GM23248 (cell line): ENCODE data around the gene CEP57. TPM values are rescaled to one million over a fixed set of nuclear protein-coding genes. Genes with fewer than 3 reads are reported as not detected.
"Not testable (repeated sequence)": the region's sequence is repeated elsewhere in the genome, so short reads cannot be mapped to it uniquely, and the experiment has no call there.

Source experiments
- DNase-seq: peaks from one replicate; pipeline ENCODE4 v3.0.0-alpha.2; 2015
- H2AFZ ChIP-seq: fragments of 200-600 bp; sonication (generic); 2 replicates; pipeline ENCODE4 v1.6.1; 2016; ENCODE audit warnings: antibody characterized with exemption
- H3F3A ChIP-seq: fragments of 200-600 bp; sonication (generic); 2 replicates; pipeline ENCODE4 v1.6.1; 2016; ENCODE audit warnings: mild to moderate bottlenecking, antibody characterized with exemption, mixed run types; ENCODE audit not compliant: insufficient read depth
- H3K27ac ChIP-seq: fragments of 200-600 bp; sonication (generic); 2 replicates; pipeline ENCODE4 v1.5.1; 2016; ENCODE audit warnings: mild to moderate bottlenecking
- H3K27me3 ChIP-seq: fragments of 200-600 bp; sonication (generic); replicated peaks from 2 replicates; pipeline ENCODE4 v1.6.1; 2016; ENCODE audit warnings: mild to moderate bottlenecking; ENCODE audit not compliant: insufficient read depth
- H3K36me3 ChIP-seq: fragments of 200-600 bp; sonication (generic); 2 replicates; pipeline ENCODE4 v1.6.1; 2016; ENCODE audit warnings: low read depth, mild to moderate bottlenecking
- H3K4me1 ChIP-seq: fragments of 200-600 bp; sonication (generic); 2 replicates; pipeline ENCODE4 v1.6.1; 2016; ENCODE audit warnings: mild to moderate bottlenecking; ENCODE audit not compliant: insufficient read depth
- H3K4me2 ChIP-seq: fragments of 200-600 bp; sonication (generic); one replicate; pipeline ENCODE4 v1.6.1; 2016; ENCODE audit warnings: mild to moderate bottlenecking; ENCODE audit not compliant: unreplicated experiment
- H3K4me3 ChIP-seq: fragments of 200-600 bp; sonication (generic); 2 replicates; pipeline ENCODE4 v1.5.1; 2016; ENCODE audit warnings: mild to moderate bottlenecking
- H3K79me2 ChIP-seq: fragments of 200-600 bp; sonication (generic); 2 replicates; pipeline ENCODE4 v1.6.1; 2016; ENCODE audit warnings: mild to moderate bottlenecking; ENCODE audit not compliant: insufficient read depth
- H3K9ac ChIP-seq: fragments of 200-600 bp; sonication (generic); 2 replicates; pipeline ENCODE4 v1.6.1; 2016; ENCODE audit warnings: mild to moderate bottlenecking
- H3K9me2 ChIP-seq: fragments of 200-600 bp; sonication (generic); 2 replicates; pipeline ENCODE4 v1.6.1; 2016; ENCODE audit warnings: mixed run types, mild to moderate bottlenecking, moderate library complexity; ENCODE audit not compliant: insufficient read depth
- H3K9me3 ChIP-seq: fragments of 200-600 bp; sonication (generic); one replicate; pipeline ENCODE4 v1.6.1; 2017; ENCODE audit warnings: low read depth
- H4K20me1 ChIP-seq: fragments of 200-600 bp; sonication (generic); 2 replicates; pipeline ENCODE4 v1.6.0; 2016; ENCODE audit not compliant: insufficient read depth
- EZH2 ChIP-seq: fragments of 200-600 bp; sonication (generic); IDR thresholded peaks from 2 replicates; pipeline ENCODE4 v1.6.1; 2018; ENCODE audit warnings: antibody characterized with exemption, mild to moderate bottlenecking; ENCODE audit not compliant: insufficient read depth, poor library complexity, severe bottlenecking
- EZH2phosphoT487 ChIP-seq: fragments of 200-600 bp; sonication (generic); IDR thresholded peaks from 2 replicates; pipeline ENCODE4 v1.6.1; 2018; ENCODE audit warnings: antibody characterized with exemption, moderate library complexity, mild to moderate bottlenecking, low read depth; ENCODE audit not compliant: insufficient read depth
- WGBS, 2 experiments: methylation state at CpG; one replicate each; pipeline ENCODE4 v1.1.6; 2015 to 2017; ENCODE audit warnings: low lambda C conversion rate in 2 of 2, low coverage in 1 of 2; ENCODE audit errors: missing lambda C conversion rate in 2 of 2; 5-methylcytosine and 5-hydroxymethylcytosine counted together
- in situ Hi-C: fragments of 300-500 bp; cut with MboI; formaldehyde crosslinking; loops from 2 replicates; pipeline ENCODE4 v1.15.0; 2020
- polyA plus RNA-seq: library from polyadenylated mRNA; unstranded; fragments of >200 nt; fragmentation: Nextera tagmentation; extraction: Ambion mirVana; gene quantifications from 2 replicates; pipeline ENCODE4 v1.2.1, GENCODE V29; 2016
- total RNA-seq: library from RNA; depleted of rRNA; stranded (reverse); fragments of >200 nt; shearing (Covaris generic); gene quantifications from 2 replicates; pipeline ENCODE4 v1.2.3, GENCODE V29; 2014

Gene CEP57
- total and polyA plus RNA-seq, 2 experiments from 2014 or later = 36.5 to 41.1 TPM

DNA sequence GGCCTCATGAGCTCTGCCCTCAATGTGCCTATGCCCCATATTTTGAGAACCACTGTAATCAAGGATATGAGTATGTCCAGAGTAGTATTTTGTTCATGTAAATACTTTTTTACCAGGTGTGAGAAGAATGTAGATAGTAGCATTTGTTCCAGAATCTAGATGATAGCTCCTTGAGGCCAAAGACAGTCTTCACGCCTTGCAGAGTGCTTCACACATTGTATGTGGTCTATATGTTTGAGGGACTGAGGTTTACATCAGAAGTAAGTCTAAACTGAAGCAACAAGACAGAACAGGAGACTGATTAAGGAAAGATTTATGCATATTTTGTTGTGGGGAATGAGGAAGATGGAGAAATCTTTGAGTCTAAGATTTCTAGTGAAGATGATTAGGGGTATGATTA lies 12.5 kb downstream of the CEP57 start:
- Histone ChIP-seq H3K27me3 (no peaks in the 10 kb centered on the region), H3K36me3 (peaks cover 14% of the 10 kb centered on the region), H3K9me2 (no peaks in the 10 kb centered on the region), H3K4me2 (no peak overlapping the region), H4K20me1 (no peaks in the 10 kb centered on the region), H3K9me3 (no peaks in the 10 kb centered on the region), H3K27ac (no peak overlapping the region), H3K4me1 (no peaks in the 10 kb centered on the region), H3K79me2 (peaks cover 12% of the 10 kb centered on the region), H3K4me3 (no peak overlapping the region), H2AFZ (no peak overlapping the region), H3F3A (no peaks in the 10 kb centered on the region), H3K9ac (no peak overlapping the region)
- in situ Hi-C loops = no loop called here
- WGBS, 2 experiments = 97 to 100% methylated on average over 1 of the region's 1 CpG
- no peak for DNase-seq
- no peak for TF ChIP-seq EZH2
- no peak for TF ChIP-seq EZH2phosphoT487

DNA sequence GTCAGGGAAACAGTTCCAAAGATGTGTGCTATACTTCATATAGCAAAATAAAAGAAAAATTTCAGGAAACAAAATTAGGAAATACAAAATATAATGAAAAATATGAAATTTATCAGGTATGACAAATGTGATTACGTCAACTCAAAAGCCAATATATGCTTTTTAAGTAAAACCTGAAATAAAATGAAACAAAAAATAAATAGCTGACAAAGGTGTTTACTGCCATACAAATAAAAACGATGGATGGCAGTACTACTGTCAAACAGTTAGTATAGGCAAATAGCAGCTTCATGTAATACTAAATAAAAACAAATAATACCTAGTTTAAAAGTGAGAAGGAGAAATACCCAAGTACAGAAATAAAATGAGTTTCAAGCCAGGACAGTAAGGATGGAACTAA lies 13.7 kb downstream of the CEP57 start:
- H3K4me2 ChIP-seq = no peak overlapping the region
- no peaks in the 10 kb centered on the region for H3K4me1 ChIP-seq
- in situ Hi-C loops = no loop called here
- H3F3A ChIP-seq = no peaks in the 10 kb centered on the region
- DNase-seq = no peak
- peaks cover 3% of the 10 kb centered on the region; the same call in 1 of the 2 replicates for H3K79me2 ChIP-seq
- no peaks in the 10 kb centered on the region for H3K9me3 ChIP-seq
- no peak overlapping the region for H3K27ac ChIP-seq
- no peak for TF ChIP-seq EZH2phosphoT487
- TF ChIP-seq EZH2 = no peak
- H3K9me2 ChIP-seq = no peaks in the 10 kb centered on the region
- H4K20me1 ChIP-seq = no peaks in the 10 kb centered on the region
- no peak overlapping the region for H3K4me3 ChIP-seq
- H3K27me3 ChIP-seq = no peaks in the 10 kb centered on the region
- H2AFZ ChIP-seq = no peak overlapping the region
- H3K9ac ChIP-seq = no peak overlapping the region
- WGBS, 2 experiments = 94 to 98% methylated on average over 2 of the region's 2 CpGs
- H3K36me3 ChIP-seq = peaks cover 14% of the 10 kb centered on the region

- Histone ChIP-seq H3K4me1 (no peaks in the 10 kb centered on the region), H3K79me2 (no peaks in the 10 kb centered on the region), H3K9me2 (no peaks in the 10 kb centered on the region), H3F3A (no peaks in the 10 kb centered on the region), H3K9me3 (no peaks in the 10 kb centered on the region), H3K27me3 (no peaks in the 10 kb centered on the region), H2AFZ (no peak overlapping the region), H4K20me1 (no peaks in the 10 kb centered on the region), H3K4me2 (no peak overlapping the region), H3K9ac (no peak overlapping the region), H3K4me3 (no peak overlapping the region), H3K36me3 (peaks cover 5% of the 10 kb centered on the region), H3K27ac (no peak overlapping the region)
- DNase-seq = no peak
- in situ Hi-C loops = no loop called here
- no peak for TF ChIP-seq EZH2
- no peak for TF ChIP-seq EZH2phosphoT487
- 96 to 100% methylated on average over 2 of the region's 2 CpGs for WGBS, 2 experiments
Measured at GRCh38 chr11:95805869-95806268, 15.6 kb downstream of the CEP57 start.

DNA sequence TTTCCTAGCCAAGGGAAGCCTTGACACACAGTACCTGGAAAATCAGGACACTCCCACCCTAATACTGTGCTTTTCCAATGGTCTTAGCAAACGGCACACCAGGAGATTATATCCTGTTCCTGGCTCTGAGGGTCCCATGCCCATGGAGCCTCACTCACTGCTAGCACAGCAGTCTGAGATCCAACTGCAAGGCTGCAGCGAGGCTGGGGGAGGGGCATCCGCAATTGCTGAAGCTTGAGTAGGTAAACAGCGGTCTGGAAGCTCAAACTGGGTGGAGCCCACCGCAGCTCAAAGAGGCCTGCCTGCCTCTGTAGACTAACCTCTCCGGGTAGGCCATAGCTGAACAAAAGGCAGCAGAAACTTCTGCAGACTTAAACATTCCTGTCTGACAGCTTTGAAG lies 16.2 kb downstream of the CEP57 start:
- WGBS, 2 experiments = 90 to 93% methylated on average over 6 of the region's 6 CpGs
- H3F3A ChIP-seq, H3K9ac ChIP-seq, H3K27me3 ChIP-seq, H3K9me3 ChIP-seq, H2AFZ ChIP-seq, DNase-seq, H3K36me3 ChIP-seq, H3K79me2 ChIP-seq, in situ Hi-C loops, H3K4me2 ChIP-seq, H4K20me1 ChIP-seq, H3K4me3 ChIP-seq, H3K27ac ChIP-seq, H3K9me2 ChIP-seq, H3K4me1 ChIP-seq: not testable (repeated sequence)

GRCh38 chr11:95811052-95811451 lies 20.8 kb downstream of the CEP57 start:
- H4K20me1 ChIP-seq, H3K9ac ChIP-seq, H3K9me3 ChIP-seq, H3K9me2 ChIP-seq, DNase-seq, H3K4me1 ChIP-seq, in situ Hi-C loops, H3K79me2 ChIP-seq, H3K27me3 ChIP-seq, H3F3A ChIP-seq, H3K4me2 ChIP-seq, H2AFZ ChIP-seq, H3K27ac ChIP-seq, H3K4me3 ChIP-seq: not testable (repeated sequence)
- 99 to 100% methylated on average over 2 to 4 of the region's 4 CpGs for WGBS, 2 experiments
- peaks cover 13% of the 10 kb centered on the region for H3K36me3 ChIP-seq
